ENCODE data around the gene SDSL.

DNA sequence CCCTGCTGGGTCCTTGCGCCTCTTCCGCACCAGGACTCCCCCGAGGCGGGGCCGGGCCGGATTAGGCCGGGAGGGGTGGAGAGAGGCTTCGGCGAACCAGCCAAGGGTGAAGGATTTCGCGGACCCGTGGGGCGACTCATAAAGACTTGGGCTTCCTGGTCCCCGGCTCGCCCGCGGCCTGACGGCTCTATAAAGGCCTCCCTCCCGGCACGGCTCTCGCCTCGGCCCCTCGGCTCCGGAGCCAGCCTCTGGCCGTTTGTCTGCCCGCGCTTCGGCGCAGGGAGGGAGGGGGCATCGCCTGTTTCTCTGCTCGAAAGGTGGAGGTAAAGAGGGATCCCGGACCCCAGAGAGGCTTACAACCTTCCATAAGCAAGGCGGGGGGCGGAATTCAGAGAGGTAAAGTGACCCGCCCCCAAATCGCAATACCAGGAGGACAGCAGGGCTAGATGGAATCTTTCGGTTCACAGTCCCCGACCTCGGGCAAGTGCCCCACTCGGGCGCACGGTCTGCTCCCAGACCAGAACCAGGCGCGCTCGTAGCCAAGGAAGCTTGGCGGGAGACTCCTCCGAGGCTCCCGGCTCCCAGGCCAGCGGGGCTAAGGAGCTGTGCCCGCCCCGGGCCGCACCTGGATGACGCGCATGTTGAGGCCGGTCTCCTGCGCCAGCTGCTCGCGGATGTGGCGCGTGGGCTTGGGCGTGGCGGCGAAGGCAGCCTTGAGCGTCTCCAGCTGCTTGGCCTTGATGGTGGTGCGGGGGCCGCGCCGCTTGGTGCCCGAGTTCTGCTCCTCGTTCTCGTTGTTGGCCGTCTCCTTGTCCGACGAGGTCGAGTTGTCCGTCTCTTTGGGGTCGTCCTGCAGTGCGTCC, 45.6 kb downstream of the SDSL start:
- TF ChIP-seq CTCF (conservative IDR thresholded peaks at IDR 0.05; ENCODE audit: low read depth, low read length) = no peak
- TF ChIP-seq RCOR1 (IDR thresholded peaks at IDR 0.05; ENCODE audit: insufficient replicate concordance, low read length) = no peak
- no peak for TF ChIP-seq POLR2A (IDR thresholded peaks at IDR 0.05; ENCODE audit: low read depth, low read length)
- TF ChIP-seq USF2 (IDR thresholded peaks at IDR 0.05; ENCODE audit: low read depth, low read length) = no peak
- no peak for TF ChIP-seq FOS (IDR thresholded peaks at IDR 0.05; ENCODE audit: low read depth, low read length)
- no peak for TF ChIP-seq CEBPB (IDR thresholded peaks at IDR 0.05; ENCODE audit: low read depth, low read length)
- TF ChIP-seq MXI1 (IDR thresholded peaks at IDR 0.05; ENCODE audit: borderline replicate concordance, low read depth, low read length) = no peak
- TF ChIP-seq NFE2L2 (IDR thresholded peaks at IDR 0.05; ENCODE audit: low read depth, low read length) = no peak
- no peak for TF ChIP-seq CHD1 (IDR thresholded peaks at IDR 0.05; ENCODE audit: low read depth, low read length)
